ENCODE results near the gene SVIL. TPM values are rescaled to one million over a fixed set of nuclear protein-coding genes. Genes with fewer than 3 reads are reported as not detected.

Gene SVIL
- total and polyA plus RNA-seq, 8 donors, result 8.6 to 53.8 (median 20.4) TPM

DNA sequence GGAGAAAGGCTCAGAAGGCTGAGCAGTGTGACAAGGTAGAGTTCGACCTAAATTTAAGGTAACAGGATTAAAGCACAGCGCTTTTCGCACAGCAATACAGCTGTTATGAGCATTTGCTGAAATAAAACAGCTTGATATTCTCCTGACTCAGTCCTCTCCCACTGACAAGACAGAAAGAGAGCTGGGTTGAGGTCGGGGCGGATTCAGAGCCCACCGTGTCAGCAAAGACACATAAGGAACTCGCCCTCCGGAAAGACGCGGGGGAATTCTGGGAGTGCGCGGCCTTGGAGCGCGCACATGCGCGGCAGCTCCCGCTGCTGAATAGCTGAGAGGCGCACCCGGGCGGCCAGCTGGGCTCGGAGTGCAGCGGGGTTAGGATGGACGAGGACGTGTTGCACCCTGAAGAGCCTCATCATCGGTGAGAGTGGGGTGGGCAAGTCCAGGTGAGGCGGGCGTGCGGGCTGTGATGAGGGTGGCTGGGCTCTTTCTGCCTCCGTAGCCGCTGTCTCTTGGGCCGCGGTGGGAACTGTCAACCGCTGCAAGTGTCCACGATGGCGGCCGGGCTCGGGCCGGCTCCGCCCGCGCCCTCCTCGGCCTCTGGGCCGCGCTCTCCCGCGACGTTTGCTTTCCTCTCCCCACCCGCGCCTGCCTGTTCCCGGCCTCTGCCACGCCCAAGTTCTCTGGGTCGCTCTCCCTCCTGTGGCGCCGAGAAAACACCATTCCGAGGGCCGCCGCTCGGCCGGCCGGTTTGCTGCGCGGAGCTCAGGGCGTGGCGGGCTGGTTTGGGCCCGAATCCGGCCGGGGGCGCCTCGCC lies 225.3 kb downstream of the SVIL start:
- TF ChIP-seq, protein P1, sequence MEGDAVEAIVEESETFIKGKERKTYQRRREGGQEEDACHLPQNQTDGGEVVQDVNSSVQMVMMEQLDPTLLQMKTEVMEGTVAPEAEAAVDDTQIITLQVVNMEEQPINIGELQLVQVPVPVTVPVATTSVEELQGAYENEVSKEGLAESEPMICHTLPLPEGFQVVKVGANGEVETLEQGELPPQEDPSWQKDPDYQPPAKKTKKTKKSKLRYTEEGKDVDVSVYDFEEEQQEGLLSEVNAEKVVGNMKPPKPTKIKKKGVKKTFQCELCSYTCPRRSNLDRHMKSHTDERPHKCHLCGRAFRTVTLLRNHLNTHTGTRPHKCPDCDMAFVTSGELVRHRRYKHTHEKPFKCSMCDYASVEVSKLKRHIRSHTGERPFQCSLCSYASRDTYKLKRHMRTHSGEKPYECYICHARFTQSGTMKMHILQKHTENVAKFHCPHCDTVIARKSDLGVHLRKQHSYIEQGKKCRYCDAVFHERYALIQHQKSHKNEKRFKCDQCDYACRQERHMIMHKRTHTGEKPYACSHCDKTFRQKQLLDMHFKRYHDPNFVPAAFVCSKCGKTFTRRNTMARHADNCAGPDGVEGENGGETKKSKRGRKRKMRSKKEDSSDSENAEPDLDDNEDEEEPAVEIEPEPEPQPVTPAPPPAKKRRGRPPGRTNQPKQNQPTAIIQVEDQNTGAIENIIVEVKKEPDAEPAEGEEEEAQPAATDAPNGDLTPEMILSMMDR (IDR thresholded peaks at IDR 0.05), result no peak
- H3K27ac ChIP-seq, result peak overlapping the region; percentile 81 to 97 (median 92)
- no peaks in the 10 kb centered on the region for H3K36me3 ChIP-seq
- intact Hi-C loops (cut with DNase I), result no loop called here
- H3K9me3 ChIP-seq, result no peaks in the 10 kb centered on the region
- FAIRE-seq (no peak), DNase-seq (peak; percentile 73 to 92 (median 78)), ATAC-seq (peak; percentile 89 to 96 (median 92))
- 3 to 4% methylated on average over 69 of the region's 69 CpGs for WGBS, 2 donors
- H3K27me3 ChIP-seq, result no peaks in the 10 kb centered on the region
- peaks cover 7 to 31% (median 9%) of the 10 kb centered on the region in 3 donors for H3K4me1 ChIP-seq
- peak overlapping the region; percentile 60 to 82 (median 67) for H3K4me3 ChIP-seq

DNA sequence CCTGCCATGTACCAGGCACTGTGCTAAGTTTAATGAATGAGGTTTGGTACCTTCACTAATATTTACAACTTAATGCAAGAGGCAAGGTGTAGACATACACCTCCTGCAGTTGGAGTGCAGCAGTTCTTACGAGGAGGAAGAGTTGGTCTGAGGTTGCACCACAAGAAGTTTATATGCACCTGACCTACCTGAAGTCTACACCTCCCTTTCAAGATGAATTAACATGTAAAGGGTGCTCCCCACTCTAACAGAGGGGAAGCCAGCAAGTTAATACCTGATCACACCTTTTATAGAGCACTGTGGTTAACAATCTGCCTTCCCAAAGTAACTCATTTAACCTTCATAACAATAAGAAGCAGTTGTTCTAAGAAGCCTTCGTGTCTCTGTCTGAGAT lies 225.9 kb downstream of the SVIL start:
- ATAC-seq (peak in 2 of 4 donors; percentile 1), DNase-seq (no peak), FAIRE-seq (no peak)
- peak overlapping the region; percentile 81 to 97 (median 92) for H3K27ac ChIP-seq
- H3K36me3 ChIP-seq, result no peaks in the 10 kb centered on the region
- peaks cover 5 to 25% (median 7%) of the 10 kb centered on the region in 3 donors for H3K4me1 ChIP-seq
- TF ChIP-seq, protein P1 (IDR thresholded peaks at IDR 0.05), result no peak
- no peaks in the 10 kb centered on the region for H3K27me3 ChIP-seq
- peak overlapping the region; percentile 60 to 82 (median 67) for H3K4me3 ChIP-seq
- 49 to 60% methylated on average over 2 of the region's 2 CpGs for WGBS, 2 donors
- H3K9me3 ChIP-seq, result no peaks in the 10 kb centered on the region
- intact Hi-C loops (cut with DNase I), result no loop called here

Small RNA genes lying within 50 kb of the gene (microRNA-seq; reads per million reads assigned to microRNA genes)
- gene MIR604 (0 reads per million in 2 donors), gene MIR938 (0 reads per million in 2 donors)

All from pancreas (tissue), 10 donors.